ENCODE measurements around the gene ZNF234. TPM values are rescaled to one million over a fixed set of nuclear protein-coding genes. Genes with fewer than 3 reads are reported as not detected.
A peak's percentile ranks its signal among the peaks of the same experiment; 100 is the strongest.

The ZNF234 gene
- total and polyA plus RNA-seq, 2 of the 4 experiments (the other 2 are of a cell fraction), result 4.0 to 15.8 TPM

- TF ChIP-seq NFE2L2 (IDR thresholded peaks at IDR 0.05; ENCODE audit: low read depth, low read length) (no peak), BHLHE40 (IDR thresholded peaks at IDR 0.05; ENCODE audit: low read depth, low read length) (no peak), SMC3 (IDR thresholded peaks at IDR 0.05; ENCODE audit: low read depth, low read length) (no peak), USF2 (IDR thresholded peaks at IDR 0.05; ENCODE audit: low read depth, low read length) (no peak), CEBPB (IDR thresholded peaks at IDR 0.05; ENCODE audit: low read depth, low read length) (no peak), ELK1 (IDR thresholded peaks at IDR 0.05; ENCODE audit: borderline replicate concordance, low read depth, low read length) (no peak), POLR2A (IDR thresholded peaks at IDR 0.05; ENCODE audit: low read depth, low read length) (no peak), RAD21 (IDR thresholded peaks at IDR 0.05; ENCODE audit: low read length) (no peak), FOS (IDR thresholded peaks at IDR 0.05; ENCODE audit: low read depth, low read length) (no peak), CTCF (conservative IDR thresholded peaks at IDR 0.05; ENCODE audit: low read depth, low read length) (no peak), RFX5 (IDR thresholded peaks at IDR 0.05; ENCODE audit: low read depth, low read length) (no peak), MXI1 (IDR thresholded peaks at IDR 0.05; ENCODE audit: borderline replicate concordance, low read depth, low read length) (no peak), RCOR1 (IDR thresholded peaks at IDR 0.05; ENCODE audit: insufficient replicate concordance, low read length) (no peak)
- no peak overlapping the region for H3K18ac ChIP-seq (ENCODE audit: low read depth, low read length)
- H3K36me3 ChIP-seq (ENCODE audit: control insufficient read depth, insufficient read depth, low read length), result peaks cover 12% of the 10 kb centered on the region
- H2BK15ac ChIP-seq (ENCODE audit: low read depth, low read length), result no peak overlapping the region
- CTCF ChIA-PET, result no interaction called here
- H3K9ac ChIP-seq (ENCODE audit: low read depth, low read length), result peak overlapping the region; percentile 81
- intact Hi-C loops (cut with micrococcal nuclease) (loop anchor here (2.0 to 5.0 kb wide), 2 partner anchors 51 to 98 kb away; partner anchors contain the start of genes ZNF226 and ZNF227), dilution Hi-C loops (cut with HindIII; ENCODE audit: low sequenced_read_pairs, unreplicated experiment) (no loop called here), in situ Hi-C loops (cut with MboI; ENCODE audit: low sequenced_read_pairs) (no loop called here)
- peak overlapping the region; percentile 86 for H3K14ac ChIP-seq (replicated peaks; ENCODE audit: low read depth, low read length)
- peak overlapping the region; percentile 83 for H2AK9ac ChIP-seq (replicated peaks; ENCODE audit: low read depth, low read length, poor library complexity)
- no peak overlapping the region for H4K5ac ChIP-seq (ENCODE audit: low read depth, low read length)
- ATAC-seq (ENCODE audit: low read depth) (no peak), DNase-seq (peak; percentile 27)
- peak overlapping the region; percentile 96 for H2AFZ ChIP-seq (replicated peaks; ENCODE audit: low read length, poor library complexity)
- 0% methylated on average over 5 of the region's 18 CpGs; no CpG with 5 or more reads in 1 of the 2 experiments for WGBS, 2 experiments (ENCODE audit: extremely low coverage in 2 of 2, insufficient read length in 1 of 2)
- peak overlapping the region; percentile 37 to 86 for H4K8ac ChIP-seq (ENCODE audit: low read depth in 2 of 2, low read length in 2 of 2)
- peak overlapping the region; percentile 92 for H3K4me2 ChIP-seq (ENCODE audit: low read depth, low read length)
- peak overlapping the region; percentile 74 for H3K27ac ChIP-seq (ENCODE audit: insufficient read depth, low read length)
- H3K4me1 ChIP-seq (ENCODE audit: control insufficient read depth, insufficient read depth, low read length), result no peaks in the 10 kb centered on the region
- no peaks in the 10 kb centered on the region for H4K20me1 ChIP-seq (ENCODE audit: insufficient read depth, low read length)
- peak overlapping the region; percentile 46 for H3K56ac ChIP-seq (ENCODE audit: extremely low read depth, insufficient read depth, low read length)
- no peak overlapping the region for H2AK5ac ChIP-seq (ENCODE audit: low read depth, low read length)
- no peaks in the 10 kb centered on the region for H3K27me3 ChIP-seq (ENCODE audit: control insufficient read depth, insufficient read depth, low read length)
- peak overlapping the region; percentile 70 for H3K4me3 ChIP-seq (ENCODE audit: insufficient read depth, low read depth, low read length)
- POLR2A ChIA-PET (ENCODE audit: unreplicated experiment), result no interaction called here
- peaks cover 2% of the 10 kb centered on the region; the same call in 1 of the 2 replicates for H3K9me3 ChIP-seq (ENCODE audit: control insufficient read depth, insufficient read depth, low read length)
- no peak overlapping the region for H2BK120ac ChIP-seq (ENCODE audit: low read depth, low read length)
- peak overlapping the region; percentile 75 for H3K23ac ChIP-seq (ENCODE audit: low read depth, low read length)
- H2BK5ac ChIP-seq (ENCODE audit: low read depth, low read length, poor library complexity, severe bottlenecking), result peak overlapping the region; percentile 62
- H4K91ac ChIP-seq (ENCODE audit: insufficient read depth, low read depth, low read length), result no peak overlapping the region
- H3K79me1 ChIP-seq (ENCODE audit: low read depth in 1 of 2, low read length in 2 of 2), result peaks cover 4 to 28% of the 10 kb centered on the region in 2 experiments; a peak in 3 of 4 replicates
- no TSS peak for BruUV-seq (replicated peaks)
- H3K4ac ChIP-seq (ENCODE audit: low read depth, low read length), result peak overlapping the region; percentile 58; the same call in 1 of the 2 replicates
- no peak overlapping the region for H2BK20ac ChIP-seq (ENCODE audit: low read depth, low read length)
- H3K9me1 ChIP-seq (ENCODE audit: insufficient read depth, low read length), result no peaks in the 10 kb centered on the region
Measured at GRCh38 chr19:44113784-44114390, 27.5 kb upstream of the ZNF234 start.

Data from IMR-90 (cell line).